ENCODE measurements around the gene PEF1.

Gene PEF1

GRCh38 chr1:31644560-31645273 is at the start of gene PEF1:
Gene PEF1 (minus strand): TSS chr1:31644876. CDS start chr1:31644864, 12 bp downstream.
- peak; percentile 99 to 100 for DNase-seq

- DNase-seq, result no peak
These were observed 48.6 kb upstream of the PEF1 start for GRCh38 chr1:31693231-31693630.

GRCh38 chr1:31691951-31692350 is 47.3 kb upstream of the PEF1 start:
- no peak for DNase-seq

- DNase-seq, result no peak
These were observed 46.8 kb upstream of the PEF1 start for GRCh38 chr1:31691446-31691845.

GRCh38 chr1:31690921-31691320 is 46.2 kb upstream of the PEF1 start:
- DNase-seq, result no peak

- DNase-seq, result no peak
These were observed 45.2 kb upstream of the PEF1 start for GRCh38 chr1:31689854-31690253.

GRCh38 chr1:31689379-31689778 is 44.7 kb upstream of the PEF1 start:
- DNase-seq, result no peak

GRCh38 chr1:31688233-31688918 is 43.7 kb upstream of the PEF1 start:
- DNase-seq, result no peak

- DNase-seq, result no peak
These were observed 42.9 kb upstream of the PEF1 start for GRCh38 chr1:31687601-31688000.

- no peak for DNase-seq
These were observed 41.1 kb upstream of the PEF1 start for GRCh38 chr1:31685795-31686194.

- no peak for DNase-seq
These were observed 39.3 kb upstream of the PEF1 start for GRCh38 chr1:31683997-31684396.

- no peak for DNase-seq
These were observed 36.7 kb upstream of the PEF1 start for GRCh38 chr1:31681415-31681814.

GRCh38 chr1:31679676-31680230 is 35.1 kb upstream of the PEF1 start:
- no peak for DNase-seq

GRCh38 chr1:31679091-31679490 is 34.4 kb upstream of the PEF1 start:
- DNase-seq, result no peak

- no peak for DNase-seq
These were observed 34.0 kb upstream of the PEF1 start for GRCh38 chr1:31678681-31679080.

GRCh38 chr1:31677949-31678348 is 33.3 kb upstream of the PEF1 start:
- no peak for DNase-seq

- DNase-seq, result no peak
These were observed 32.7 kb upstream of the PEF1 start for GRCh38 chr1:31677401-31677800.

- DNase-seq, result no peak
These were observed 31.1 kb upstream of the PEF1 start for GRCh38 chr1:31675756-31676155.

GRCh38 chr1:31675161-31675560 is 30.5 kb upstream of the PEF1 start:
- no peak for DNase-seq

- no peak for DNase-seq
These were observed 29.9 kb upstream of the PEF1 start for GRCh38 chr1:31674626-31675025.

- DNase-seq, result no peak
These were observed 28.8 kb upstream of the PEF1 start for GRCh38 chr1:31673433-31673832.

GRCh38 chr1:31672986-31673385 is 28.3 kb upstream of the PEF1 start:
- DNase-seq, result no peak

GRCh38 chr1:31671561-31672201 is 27.0 kb upstream of the PEF1 start:
- no peak for DNase-seq

GRCh38 chr1:31671147-31671546 is 26.5 kb upstream of the PEF1 start:
- no peak for DNase-seq

Data from stimulated activated CD4-positive, alpha-beta T cell treated with anti-CD3 and anti-CD28 coated beads, Interleukin-2, amount 100 ng/mL, for 24 hours (primary cell).